K562 (cell line): ENCODE data around the gene LRRC31. TPM values are rescaled to one million over a fixed set of nuclear protein-coding genes. Genes with fewer than 3 reads are reported as not detected.

ENCODE experiments used
- ATAC-seq: fragments of 200-7000 bp; cut with Tn5 transposase; 3 replicates; pipeline ENCODE4 v1.9.1; 2020; ENCODE audit warnings: moderate library complexity
- BruUV-seq: library from RNA; stranded (reverse); fragments of 400-500 nt; replicated peaks from 2 replicates; lab custom pipeline; 2021; lab: Mats Ljungman, UMichigan
- CTCF ChIA-PET: fragments of 300-600 bp; formaldehyde crosslinking; extraction: SDS; loops from one replicate; lab custom pipeline; 2021; ENCODE audit warnings: low intra/inter-chr PET ratio; lab: Yijun Ruan, JAX
- POLR2A ChIA-PET: fragments of 300-600, 350-650 bp; sonication (Branson Sonifier 250); formaldehyde crosslinking; extraction: SDS; loops from one replicate; lab custom pipeline; 2021; ENCODE audit warnings: antibody characterized with exemption, inconsistent platforms; lab: Yijun Ruan, JAX
- DNase-seq, 4 experiments: peaks; one replicate each; pipeline versions ENCODE4 v3.0.0 to v3.0.0-alpha.2; 2011 to 2018; ENCODE audit warnings: low spot score in 3 of 4, mixed read lengths in 3 of 4; ENCODE audit errors: extremely low read depth in 1 of 4
- FAIRE-seq: peaks from 2 replicates; lab custom pipeline; 2011; peaks lifted over from hg19 to GRCh38; lab: Jason Lieb, UNC
- H2AFZ ChIP-seq: 2 replicates; pipeline ENCODE4 v1.6.0; 2011; ENCODE audit warnings: low read depth, low read length, control low read depth, inconsistent platforms
- H3K27ac ChIP-seq: fragments of 200-600 bp; 3 replicates; pipeline ENCODE4 v1.8.0; 2011; ENCODE audit warnings: low read depth, mild to moderate bottlenecking, control low read depth, inconsistent platforms, low read length, moderate library complexity, mixed read lengths; ENCODE audit errors: extremely low read depth
- H3K27me3 ChIP-seq, 2 experiments: fragments of 300-600 bp in 1 of 2; 2 replicates in 1 of 2; 3 replicates in 1 of 2; pipeline versions ENCODE4 v1.6.0 to v1.8.0; 2011; ENCODE audit warnings: inconsistent platforms in 2 of 2, low read length in 2 of 2, mild to moderate bottlenecking in 1 of 2, mixed read lengths in 1 of 2, moderate library complexity in 1 of 2; ENCODE audit not compliant: control insufficient read depth in 2 of 2, insufficient read depth in 2 of 2
- H3K36me3 ChIP-seq: fragments of 300-600 bp; 3 replicates; pipeline ENCODE4 v1.8.0; 2011; ENCODE audit warnings: mild to moderate bottlenecking, low read length, inconsistent platforms; ENCODE audit not compliant: control insufficient read depth, insufficient read depth
- H3K4me1 ChIP-seq, 2 experiments: fragments of 200-600 bp in 1 of 2; replicated peaks in 1 of 2; 2 replicates in 1 of 2; 3 replicates in 1 of 2; pipeline versions ENCODE4 v1.5.1 to v1.8.0; 2011; ENCODE audit warnings: inconsistent platforms in 2 of 2, low read length in 2 of 2, mild to moderate bottlenecking in 1 of 2, mixed read lengths in 1 of 2, moderate library complexity in 1 of 2; ENCODE audit not compliant: control insufficient read depth in 2 of 2, insufficient read depth in 2 of 2
- H3K4me2 ChIP-seq: 2 replicates; pipeline ENCODE4 v1.6.1; 2011; ENCODE audit warnings: low read length, control low read depth, inconsistent platforms, mixed read lengths; ENCODE audit not compliant: insufficient read depth
- H3K4me3 ChIP-seq: fragments of 200-600 bp; sonication (generic), shearing (Covaris generic); 2 replicates; pipeline ENCODE4 v1.5.1; 2016; ENCODE audit warnings: control low read depth, inconsistent platforms
- H3K79me2 ChIP-seq: fragments of 200-600 bp; 3 replicates; pipeline ENCODE4 v1.8.0; 2011; ENCODE audit warnings: low read length, inconsistent platforms; ENCODE audit not compliant: control insufficient read depth, insufficient read depth
- H3K9ac ChIP-seq, 2 experiments: 2 replicates each; pipeline versions ENCODE4 v1.6.0 to v1.6.1; 2011; ENCODE audit warnings: low read depth in 2 of 2, low read length in 2 of 2, control low read depth in 1 of 2, inconsistent platforms in 1 of 2, mild to moderate bottlenecking in 1 of 2, mixed read lengths in 1 of 2; ENCODE audit not compliant: insufficient read depth in 1 of 2
- H3K9me1 ChIP-seq: one replicate; pipeline ENCODE4 v1.6.0; 2011; ENCODE audit warnings: inconsistent platforms, mild to moderate bottlenecking, low read length, moderate library complexity; ENCODE audit not compliant: control insufficient read depth, insufficient read depth
- H3K9me3 ChIP-seq: replicated peaks from 2 replicates; pipeline ENCODE4 v1.5.1; 2011; ENCODE audit warnings: low read depth, low read length, inconsistent platforms; ENCODE audit not compliant: control insufficient read depth, insufficient read depth
- H4K20me1 ChIP-seq: replicated peaks from 2 replicates; pipeline ENCODE4 v1.6.1; 2011; ENCODE audit warnings: low read length, inconsistent platforms, mixed read lengths; ENCODE audit not compliant: control insufficient read depth, insufficient read depth
- ASH1L ChIP-seq: fragments of 450-650 bp; IDR thresholded peaks from 2 replicates; pipeline ENCODE4 v1.6.1; 2018; ENCODE audit warnings: borderline replicate concordance, mild to moderate bottlenecking, low read depth; ENCODE audit not compliant: partially characterized antibody
- MAFK ChIP-seq: IDR thresholded peaks from 2 replicates; pipeline ENCODE4 v1.6.1; 2011; ENCODE audit warnings: low read length, improper control_type of control experiment
- POU5F1 ChIP-seq: fragments of 150-350 bp; IDR thresholded peaks from 2 replicates; pipeline ENCODE4 v1.6.1; 2014; ENCODE audit warnings: borderline replicate concordance, low read length, low read depth, mild to moderate bottlenecking; ENCODE audit not compliant: partially characterized antibody
- PRMT5 ChIP-seq: sonication (generic); formaldehyde crosslinking; IDR thresholded peaks from 2 replicates; pipeline ENCODE4 v1.5.0; 2020; ENCODE audit warnings: missing genetic modification reagents
- SIX5 ChIP-seq, 2 experiments: IDR thresholded peaks; 2 replicates each; pipeline ENCODE4 v1.6.1; 2011; ENCODE audit warnings: low read length in 2 of 2, borderline replicate concordance in 1 of 2, low read depth in 1 of 2, mild to moderate bottlenecking in 1 of 2, moderate library complexity in 1 of 2; ENCODE audit not compliant: insufficient read depth in 1 of 2
- STAT5B ChIP-seq: fragments of 250-450 bp; sonication (Bioruptor Pico); IDR thresholded peaks from 2 replicates; pipeline ENCODE4 v1.8.0; 2021; ENCODE audit warnings: mild to moderate bottlenecking, inconsistent platforms
- ZKSCAN8 ChIP-seq: fragments of 200-800 bp; sonication (Bioruptor generic); IDR thresholded peaks from 2 replicates; pipeline ENCODE4 v1.6.1; 2016; ENCODE audit warnings: missing genetic modification characterization, missing compliant biosample characterization
- WGBS: fragments of 100-300 bp; shearing (Covaris generic); methylation state at CpG from one replicate; pipeline ENCODE4 v1.1.6; 2016; ENCODE audit warnings: low coverage, mixed read lengths; ENCODE audit not compliant: insufficient coverage; ENCODE audit errors: missing lambda C conversion rate; 5-methylcytosine and 5-hydroxymethylcytosine counted together
- in situ Hi-C: fragments of 300-500 bp; cut with MboI; formaldehyde crosslinking; loops from 4 replicates; pipeline ENCODE4 v1.15.0; 2018; ENCODE audit warnings: inconsistent platforms, mixed read lengths
- intact Hi-C: fragments of 100-400 bp; cut with micrococcal nuclease; formaldehyde crosslinking; loops from 2 replicates; pipeline ENCODE4 v1.14.2; 2022
- polyA plus RNA-seq, 8 experiments: library from polyadenylated mRNA; depleted of rRNA in 4 of 8; stranded (reverse) in 5 of 8; unstranded in 3 of 8; fragments of >200 nt; fragmentation: Nextera tagmentation in 2 of 8; fragmentation: Illumina TruSeq in 1 of 8; extraction: Ambion mirVana in 2 of 8; extraction: Trizol in 1 of 8; gene quantifications; 2 replicates each; pipeline versions ENCODE4 v1.2.1 to v1.2.3, GENCODE V29; 2011 to 2014; ENCODE audit warnings: inconsistent platforms in 1 of 8, missing spikeins in 1 of 8
- total RNA-seq, 7 experiments: library from RNA; depleted of rRNA in 6 of 7; stranded (reverse); fragments of >200 nt in 6 of 7; fragmentation: Illumina TruSeq in 2 of 7; extraction: Trizol in 2 of 7; gene quantifications; 2 replicates each; pipeline versions ENCODE4 v1.2.1 to v1.2.3, GENCODE V29; 2011 to 2021; ENCODE audit warnings: low replicate concordance in 1 of 7
- TF ChIP-seq, protein P1 (sequence below), 2 experiments: fragments of 450-650 bp in 1 of 2; sonication (generic) in 1 of 2; formaldehyde crosslinking in 1 of 2; IDR thresholded peaks; 2 replicates each; pipeline versions ENCODE4 v1.7.1 to v1.9.0; 2016 to 2022; ENCODE audit warnings: inconsistent platforms in 1 of 2, mild to moderate bottlenecking in 1 of 2, missing genetic modification reagents in 1 of 2
- TF ChIP-seq, protein P2 (sequence below): fragments of 250-450 bp; sonication (Bioruptor Pico); IDR thresholded peaks from 2 replicates; pipeline ENCODE4 v1.8.0; 2022; ENCODE audit warnings: inconsistent platforms, mild to moderate bottlenecking, moderate library complexity, borderline replicate concordance

LRRC31 gene
- total and polyA plus RNA-seq, 9 of the 15 experiments (the other 6 are each of a cell fraction or from before 2014, with no cell fraction given): not detected

DNA sequence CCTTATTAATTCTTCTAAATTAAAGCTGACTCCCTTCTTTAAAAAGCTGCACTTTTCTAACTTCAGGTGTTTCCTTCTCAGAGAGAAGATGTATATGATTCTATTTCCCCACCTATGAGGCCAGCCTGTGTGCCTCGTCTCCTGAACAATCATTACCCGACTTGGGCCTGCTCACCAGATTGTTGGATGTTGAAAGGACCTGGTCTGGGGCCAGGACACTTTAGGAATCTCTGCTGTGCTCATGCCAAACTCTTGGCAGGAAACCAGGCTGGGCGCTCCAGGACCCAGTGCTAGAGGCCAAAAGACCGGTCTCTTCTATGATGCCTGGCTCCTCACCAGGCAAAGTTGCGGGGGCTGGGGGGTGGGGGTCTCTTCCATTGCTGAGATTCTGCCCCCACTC, 16.9 kb upstream of the LRRC31 start:
- WGBS: 12% methylated on average over 5 of the region's 5 CpGs
- POLR2A ChIA-PET: interaction anchor here (1.2 kb wide), 1 partner anchor 121 kb away, joined by 3 read pairs; no protein-coding TSS in a partner anchor
- BruUV-seq: no TSS peak
- peaks cover 4 to 8% of the 10 kb centered on the region in 2 experiments; a peak in 2 of 5 replicates for H3K27me3 ChIP-seq
- no peak overlapping the region for H3K4me3 ChIP-seq
- no peak overlapping the region for H3K27ac ChIP-seq
- no peaks in the 10 kb centered on the region for H3K9me3 ChIP-seq
- in situ Hi-C loops: no loop called here
- H3K36me3 ChIP-seq: no peaks in the 10 kb centered on the region
- no peaks in the 10 kb centered on the region for H3K79me2 ChIP-seq
- no peak overlapping the region for H3K9ac ChIP-seq
- H3K9me1 ChIP-seq: no peaks in the 10 kb centered on the region
- H3K4me2 ChIP-seq: no peak overlapping the region
- no peak for FAIRE-seq
- intact Hi-C loops: no loop called here
- no peak for DNase-seq
- H2AFZ ChIP-seq: no peak overlapping the region
- ATAC-seq: no peak
- H4K20me1 ChIP-seq: no peaks in the 10 kb centered on the region
- H3K4me1 ChIP-seq: no peaks in the 10 kb centered on the region
- CTCF ChIA-PET: no interaction called here
- TF ChIP-seq ASH1L (no peak), ZKSCAN8 (no peak), STAT5B (CRISPR knock-in tag) (no peak), PRMT5 (CRISPR knock-in tag) (no peak), SIX5 (IDR thresholded peaks at IDR 0.05; ENCODE audit: borderline replicate concordance in 1 of 2, insufficient read depth in 1 of 2, low read depth in 1 of 2, low read length in 2 of 2) (no peak), POU5F1 (no peak), MAFK (no peak)
- TF ChIP-seq, protein P1, sequence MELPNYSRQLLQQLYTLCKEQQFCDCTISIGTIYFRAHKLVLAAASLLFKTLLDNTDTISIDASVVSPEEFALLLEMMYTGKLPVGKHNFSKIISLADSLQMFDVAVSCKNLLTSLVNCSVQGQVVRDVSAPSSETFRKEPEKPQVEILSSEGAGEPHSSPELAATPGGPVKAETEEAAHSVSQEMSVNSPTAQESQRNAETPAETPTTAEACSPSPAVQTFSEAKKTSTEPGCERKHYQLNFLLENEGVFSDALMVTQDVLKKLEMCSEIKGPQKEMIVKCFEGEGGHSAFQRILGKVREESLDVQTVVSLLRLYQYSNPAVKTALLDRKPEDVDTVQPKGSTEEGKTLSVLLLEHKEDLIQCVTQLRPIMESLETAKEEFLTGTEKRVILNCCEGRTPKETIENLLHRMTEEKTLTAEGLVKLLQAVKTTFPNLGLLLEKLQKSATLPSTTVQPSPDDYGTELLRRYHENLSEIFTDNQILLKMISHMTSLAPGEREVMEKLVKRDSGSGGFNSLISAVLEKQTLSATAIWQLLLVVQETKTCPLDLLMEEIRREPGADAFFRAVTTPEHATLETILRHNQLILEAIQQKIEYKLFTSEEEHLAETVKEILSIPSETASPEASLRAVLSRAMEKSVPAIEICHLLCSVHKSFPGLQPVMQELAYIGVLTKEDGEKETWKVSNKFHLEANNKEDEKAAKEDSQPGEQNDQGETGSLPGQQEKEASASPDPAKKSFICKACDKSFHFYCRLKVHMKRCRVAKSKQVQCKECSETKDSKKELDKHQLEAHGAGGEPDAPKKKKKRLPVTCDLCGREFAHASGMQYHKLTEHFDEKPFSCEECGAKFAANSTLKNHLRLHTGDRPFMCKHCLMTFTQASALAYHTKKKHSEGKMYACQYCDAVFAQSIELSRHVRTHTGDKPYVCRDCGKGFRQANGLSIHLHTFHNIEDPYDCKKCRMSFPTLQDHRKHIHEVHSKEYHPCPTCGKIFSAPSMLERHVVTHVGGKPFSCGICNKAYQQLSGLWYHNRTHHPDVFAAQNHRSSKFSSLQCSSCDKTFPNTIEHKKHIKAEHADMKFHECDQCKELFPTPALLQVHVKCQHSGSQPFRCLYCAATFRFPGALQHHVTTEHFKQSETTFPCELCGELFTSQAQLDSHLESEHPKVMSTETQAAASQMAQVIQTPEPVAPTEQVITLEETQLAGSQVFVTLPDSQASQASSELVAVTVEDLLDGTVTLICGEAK (IDR thresholded peaks at IDR 0.05): no peak
- TF ChIP-seq, protein P1 (CRISPR knock-in tag; IDR thresholded peaks at IDR 0.05): no peak
- TF ChIP-seq, protein P2, sequence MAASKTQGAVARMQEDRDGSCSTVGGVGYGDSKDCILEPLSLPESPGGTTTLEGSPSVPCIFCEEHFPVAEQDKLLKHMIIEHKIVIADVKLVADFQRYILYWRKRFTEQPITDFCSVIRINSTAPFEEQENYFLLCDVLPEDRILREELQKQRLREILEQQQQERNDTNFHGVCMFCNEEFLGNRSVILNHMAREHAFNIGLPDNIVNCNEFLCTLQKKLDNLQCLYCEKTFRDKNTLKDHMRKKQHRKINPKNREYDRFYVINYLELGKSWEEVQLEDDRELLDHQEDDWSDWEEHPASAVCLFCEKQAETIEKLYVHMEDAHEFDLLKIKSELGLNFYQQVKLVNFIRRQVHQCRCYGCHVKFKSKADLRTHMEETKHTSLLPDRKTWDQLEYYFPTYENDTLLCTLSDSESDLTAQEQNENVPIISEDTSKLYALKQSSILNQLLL (CRISPR knock-in tag): no peak
